HEK293 (cell line): Measurements from ENCODE around the gene BRF1.

ENCODE experiments used
- CTCF ChIA-PET: fragments of 350-600 bp; formaldehyde crosslinking; extraction: SDS; loops from one replicate; lab custom pipeline; 2021; ENCODE audit warnings: antibody characterized with exemption; lab: Yijun Ruan, JAX
- POLR2A ChIA-PET: fragments of 300-600 bp; formaldehyde crosslinking; extraction: SDS; loops from one replicate; lab custom pipeline; 2020; ENCODE audit warnings: antibody characterized with exemption, inconsistent platforms; lab: Yijun Ruan, JAX
- H3K27ac ChIP-seq: fragments of 200-500 bp; sonication (Bioruptor generic); 2 replicates; pipeline ENCODE4 v1.5.1; 2014; ENCODE audit warnings: low read depth, low read length, control low read depth, inconsistent platforms; ENCODE audit errors: extremely low read depth
- H3K36me3 ChIP-seq, 2 experiments: fragments of 200-500 bp in 1 of 2; sonication (Bioruptor generic) in 1 of 2; 1 replicate in 1 of 2; 2 replicates in 1 of 2; pipeline ENCODE4 v1.5.1; 2014 to 2017; ENCODE audit warnings: inconsistent platforms in 2 of 2, low read length in 2 of 2; ENCODE audit not compliant: control insufficient read depth in 2 of 2, insufficient read depth in 1 of 2
- H3K4me1 ChIP-seq: fragments of 200-500 bp; sonication (Bioruptor generic); 2 replicates; pipeline ENCODE4 v1.5.1; 2014; ENCODE audit warnings: mild to moderate bottlenecking, low read length, inconsistent platforms; ENCODE audit not compliant: control insufficient read depth, insufficient read depth
- H3K4me3 ChIP-seq: 2 replicates; pipeline ENCODE4 v1.5.1; 2011; ENCODE audit warnings: low read depth, mild to moderate bottlenecking, control low read depth, low read length, moderate library complexity
- H3K9me3 ChIP-seq: fragments of 200-500 bp; sonication (Bioruptor generic); 2 replicates; pipeline ENCODE4 v1.5.1; 2014; ENCODE audit warnings: low read depth, low read length, inconsistent platforms; ENCODE audit not compliant: control insufficient read depth, insufficient read depth
- FEZF1 ChIP-seq: fragments of 450-650 bp; formaldehyde crosslinking; IDR thresholded peaks from 2 replicates; pipeline ENCODE4 v1.5.1; 2016; ENCODE audit warnings: missing biosample characterization, missing genetic modification characterization
- HOXA7 ChIP-seq: sonication (generic); formaldehyde crosslinking; IDR thresholded peaks from 2 replicates; pipeline ENCODE4 v1.8.1; 2022; ENCODE audit warnings: missing genetic modification reagents, borderline replicate concordance
- OSR2 ChIP-seq: fragments of 450-650 bp; formaldehyde crosslinking; IDR thresholded peaks from 2 replicates; pipeline ENCODE4 v1.5.1; 2016; ENCODE audit warnings: missing biosample characterization, missing genetic modification characterization
- OVOL3 ChIP-seq: fragments of 450-650 bp; formaldehyde crosslinking; IDR thresholded peaks from 2 replicates; pipeline ENCODE4 v1.5.1; 2016; ENCODE audit warnings: missing biosample characterization, missing genetic modification characterization
- YY1 ChIP-seq: fragments of 450-650 bp; formaldehyde crosslinking; IDR thresholded peaks from 2 replicates; pipeline ENCODE4 v1.5.1; 2018; ENCODE audit warnings: missing biosample characterization, missing genetic modification characterization
- ZFHX2 ChIP-seq: fragments of 450-650 bp; formaldehyde crosslinking; conservative IDR thresholded peaks from 2 replicates; pipeline ENCODE4 v1.5.1; 2016; ENCODE audit warnings: missing biosample characterization, missing genetic modification characterization
- ZFP3 ChIP-seq: fragments of 450-650 bp; formaldehyde crosslinking; IDR thresholded peaks from 2 replicates; pipeline ENCODE4 v1.5.1; 2016; ENCODE audit warnings: low read depth, missing biosample characterization, missing genetic modification characterization
- ZNF121 ChIP-seq: fragments of 450-650 bp; formaldehyde crosslinking; IDR thresholded peaks from 2 replicates; pipeline ENCODE4 v1.5.1; 2016; ENCODE audit warnings: missing biosample characterization, missing genetic modification characterization
- ZNF16 ChIP-seq: fragments of 450-650 bp; formaldehyde crosslinking; IDR thresholded peaks from 2 replicates; pipeline ENCODE4 v1.5.1; 2016; ENCODE audit warnings: low read depth, missing biosample characterization, missing genetic modification characterization
- ZNF19 ChIP-seq: fragments of 450-650 bp; formaldehyde crosslinking; IDR thresholded peaks from 2 replicates; pipeline ENCODE4; 2016; ENCODE audit warnings: missing biosample characterization, missing genetic modification characterization, low read depth
- ZNF623 ChIP-seq: fragments of 450-650 bp; formaldehyde crosslinking; IDR thresholded peaks from 2 replicates; pipeline ENCODE4 v1.5.1; 2016; ENCODE audit warnings: missing biosample characterization, missing genetic modification characterization
- ZNF629 ChIP-seq: fragments of 450-650 bp; formaldehyde crosslinking; IDR thresholded peaks from 2 replicates; pipeline ENCODE4 v1.5.1; 2017; ENCODE audit warnings: missing biosample characterization, missing genetic modification characterization
- ZNF658 ChIP-seq: fragments of 450-650 bp; formaldehyde crosslinking; IDR thresholded peaks from 2 replicates; pipeline ENCODE4; 2016; ENCODE audit warnings: missing biosample characterization, missing genetic modification characterization
- ZNF830 ChIP-seq: fragments of 450-650 bp; IDR thresholded peaks from 2 replicates; pipeline ENCODE4 v1.5.0; 2018; ENCODE audit warnings: missing biosample characterization, missing genetic modification characterization, low read depth, mild to moderate bottlenecking, moderate library complexity
- TF ChIP-seq, protein P1 (sequence below): sonication (generic); formaldehyde crosslinking; IDR thresholded peaks from 2 replicates; pipeline ENCODE4 v1.8.1; 2022; ENCODE audit warnings: mild to moderate bottlenecking, moderate library complexity, missing genetic modification reagents
- TF ChIP-seq, protein P2 (sequence below): fragments of 450-650 bp; formaldehyde crosslinking; IDR thresholded peaks from 2 replicates; pipeline ENCODE4 v1.5.1; 2016; ENCODE audit warnings: missing biosample characterization, missing genetic modification characterization
- TF ChIP-seq, protein P3 (sequence below): IDR thresholded peaks from 2 replicates; pipeline ENCODE4 v1.6.1; 2011; ENCODE audit warnings: mild to moderate bottlenecking, low read depth, low read length, borderline replicate concordance
- TF ChIP-seq, protein P4 (sequence below): fragments of 450-650 bp; formaldehyde crosslinking; IDR thresholded peaks from 2 replicates; pipeline ENCODE4 v1.5.1; 2016; ENCODE audit warnings: missing biosample characterization, missing genetic modification characterization
- TF ChIP-seq, protein P5 (sequence below): fragments of 450-650 bp; formaldehyde crosslinking; conservative IDR thresholded peaks from 2 replicates; pipeline ENCODE4 v1.5.1; 2016; ENCODE audit warnings: low read depth, missing biosample characterization, missing genetic modification characterization
- TF ChIP-seq, protein P6 (sequence below): fragments of 450-650 bp; formaldehyde crosslinking; IDR thresholded peaks from 2 replicates; pipeline ENCODE4 v1.5.1; 2016; ENCODE audit warnings: missing biosample characterization, missing genetic modification characterization

The BRF1 gene

DNA sequence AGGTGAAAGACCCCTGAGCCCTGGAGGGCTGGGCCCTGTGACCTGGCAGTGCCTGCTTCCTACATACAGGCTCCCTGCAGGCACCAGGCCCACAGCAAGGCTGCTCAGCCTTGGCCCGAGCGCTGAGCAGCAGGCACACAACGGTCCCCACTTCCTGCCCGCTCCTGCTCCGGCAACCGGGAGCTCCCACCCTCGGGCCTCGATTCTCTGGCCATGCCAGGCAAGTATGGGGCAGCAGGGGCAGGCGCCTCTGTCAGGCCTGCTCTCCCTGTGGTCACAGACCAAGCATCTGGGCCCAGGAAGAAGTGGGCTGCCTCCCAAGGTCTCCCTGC, 89.1 kb downstream of the BRF1 start (continued):
- TF ChIP-seq, protein P1, sequence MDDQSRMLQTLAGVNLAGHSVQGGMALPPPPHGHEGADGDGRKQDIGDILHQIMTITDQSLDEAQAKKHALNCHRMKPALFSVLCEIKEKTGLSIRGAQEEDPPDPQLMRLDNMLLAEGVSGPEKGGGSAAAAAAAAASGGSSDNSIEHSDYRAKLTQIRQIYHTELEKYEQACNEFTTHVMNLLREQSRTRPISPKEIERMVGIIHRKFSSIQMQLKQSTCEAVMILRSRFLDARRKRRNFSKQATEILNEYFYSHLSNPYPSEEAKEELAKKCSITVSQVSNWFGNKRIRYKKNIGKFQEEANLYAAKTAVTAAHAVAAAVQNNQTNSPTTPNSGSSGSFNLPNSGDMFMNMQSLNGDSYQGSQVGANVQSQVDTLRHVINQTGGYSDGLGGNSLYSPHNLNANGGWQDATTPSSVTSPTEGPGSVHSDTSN (CRISPR knock-in tag), result no peak
- TF ChIP-seq, protein P2, sequence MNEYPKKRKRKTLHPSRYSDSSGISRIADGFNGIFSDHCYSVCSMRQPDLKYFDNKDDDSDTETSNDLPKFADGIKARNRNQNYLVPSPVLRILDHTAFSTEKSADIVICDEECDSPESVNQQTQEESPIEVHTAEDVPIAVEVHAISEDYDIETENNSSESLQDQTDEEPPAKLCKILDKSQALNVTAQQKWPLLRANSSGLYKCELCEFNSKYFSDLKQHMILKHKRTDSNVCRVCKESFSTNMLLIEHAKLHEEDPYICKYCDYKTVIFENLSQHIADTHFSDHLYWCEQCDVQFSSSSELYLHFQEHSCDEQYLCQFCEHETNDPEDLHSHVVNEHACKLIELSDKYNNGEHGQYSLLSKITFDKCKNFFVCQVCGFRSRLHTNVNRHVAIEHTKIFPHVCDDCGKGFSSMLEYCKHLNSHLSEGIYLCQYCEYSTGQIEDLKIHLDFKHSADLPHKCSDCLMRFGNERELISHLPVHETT (tag by site-specific recombination), result no peak
- TF ChIP-seq ZNF830 (tag by site-specific recombination) (no peak), ZNF121 (tag by site-specific recombination) (no peak), OVOL3 (no peak)

- no peak overlapping the region for H3K27ac ChIP-seq
- CTCF ChIA-PET, result no interaction called here
- POLR2A ChIA-PET, result no interaction called here
- TF ChIP-seq, protein P3, sequence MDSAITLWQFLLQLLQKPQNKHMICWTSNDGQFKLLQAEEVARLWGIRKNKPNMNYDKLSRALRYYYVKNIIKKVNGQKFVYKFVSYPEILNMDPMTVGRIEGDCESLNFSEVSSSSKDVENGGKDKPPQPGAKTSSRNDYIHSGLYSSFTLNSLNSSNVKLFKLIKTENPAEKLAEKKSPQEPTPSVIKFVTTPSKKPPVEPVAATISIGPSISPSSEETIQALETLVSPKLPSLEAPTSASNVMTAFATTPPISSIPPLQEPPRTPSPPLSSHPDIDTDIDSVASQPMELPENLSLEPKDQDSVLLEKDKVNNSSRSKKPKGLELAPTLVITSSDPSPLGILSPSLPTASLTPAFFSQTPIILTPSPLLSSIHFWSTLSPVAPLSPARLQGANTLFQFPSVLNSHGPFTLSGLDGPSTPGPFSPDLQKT, result no peak
- TF ChIP-seq FEZF1 (tag by site-specific recombination) (no peak), ZNF16 (tag by site-specific recombination) (no peak)
- peaks cover 0 to 44% of the 10 kb centered on the region in 2 experiments; a peak in 1 of 3 replicates for H3K36me3 ChIP-seq
- no peaks in the 10 kb centered on the region for H3K4me1 ChIP-seq
- no peaks in the 10 kb centered on the region for H3K9me3 ChIP-seq
- H3K4me3 ChIP-seq, result no peak overlapping the region
Observed at GRCh38 chr14:105211086-105211757, 89.6 kb downstream of the BRF1 start.

- Histone ChIP-seq H3K4me3 (no peak overlapping the region), H3K27ac (no peak overlapping the region), H3K9me3 (no peaks in the 10 kb centered on the region), H3K4me1 (no peaks in the 10 kb centered on the region), H3K36me3 (peaks cover 0 to 36% of the 10 kb centered on the region in 2 experiments; a peak in 1 of 3 replicates)
- POLR2A ChIA-PET, result no interaction called here
- CTCF ChIA-PET, result no interaction called here
- no peak for TF ChIP-seq ZFP3 (tag by site-specific recombination)
- no peak for TF ChIP-seq ZNF629 (tag by site-specific recombination)
- TF ChIP-seq, protein P4, sequence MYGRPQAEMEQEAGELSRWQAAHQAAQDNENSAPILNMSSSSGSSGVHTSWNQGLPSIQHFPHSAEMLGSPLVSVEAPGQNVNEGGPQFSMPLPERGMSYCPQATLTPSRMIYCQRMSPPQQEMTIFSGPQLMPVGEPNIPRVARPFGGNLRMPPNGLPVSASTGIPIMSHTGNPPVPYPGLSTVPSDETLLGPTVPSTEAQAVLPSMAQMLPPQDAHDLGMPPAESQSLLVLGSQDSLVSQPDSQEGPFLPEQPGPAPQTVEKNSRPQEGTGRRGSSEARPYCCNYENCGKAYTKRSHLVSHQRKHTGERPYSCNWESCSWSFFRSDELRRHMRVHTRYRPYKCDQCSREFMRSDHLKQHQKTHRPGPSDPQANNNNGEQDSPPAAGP (tag by site-specific recombination), result no peak
- no peak for TF ChIP-seq YY1
- TF ChIP-seq, protein P5, sequence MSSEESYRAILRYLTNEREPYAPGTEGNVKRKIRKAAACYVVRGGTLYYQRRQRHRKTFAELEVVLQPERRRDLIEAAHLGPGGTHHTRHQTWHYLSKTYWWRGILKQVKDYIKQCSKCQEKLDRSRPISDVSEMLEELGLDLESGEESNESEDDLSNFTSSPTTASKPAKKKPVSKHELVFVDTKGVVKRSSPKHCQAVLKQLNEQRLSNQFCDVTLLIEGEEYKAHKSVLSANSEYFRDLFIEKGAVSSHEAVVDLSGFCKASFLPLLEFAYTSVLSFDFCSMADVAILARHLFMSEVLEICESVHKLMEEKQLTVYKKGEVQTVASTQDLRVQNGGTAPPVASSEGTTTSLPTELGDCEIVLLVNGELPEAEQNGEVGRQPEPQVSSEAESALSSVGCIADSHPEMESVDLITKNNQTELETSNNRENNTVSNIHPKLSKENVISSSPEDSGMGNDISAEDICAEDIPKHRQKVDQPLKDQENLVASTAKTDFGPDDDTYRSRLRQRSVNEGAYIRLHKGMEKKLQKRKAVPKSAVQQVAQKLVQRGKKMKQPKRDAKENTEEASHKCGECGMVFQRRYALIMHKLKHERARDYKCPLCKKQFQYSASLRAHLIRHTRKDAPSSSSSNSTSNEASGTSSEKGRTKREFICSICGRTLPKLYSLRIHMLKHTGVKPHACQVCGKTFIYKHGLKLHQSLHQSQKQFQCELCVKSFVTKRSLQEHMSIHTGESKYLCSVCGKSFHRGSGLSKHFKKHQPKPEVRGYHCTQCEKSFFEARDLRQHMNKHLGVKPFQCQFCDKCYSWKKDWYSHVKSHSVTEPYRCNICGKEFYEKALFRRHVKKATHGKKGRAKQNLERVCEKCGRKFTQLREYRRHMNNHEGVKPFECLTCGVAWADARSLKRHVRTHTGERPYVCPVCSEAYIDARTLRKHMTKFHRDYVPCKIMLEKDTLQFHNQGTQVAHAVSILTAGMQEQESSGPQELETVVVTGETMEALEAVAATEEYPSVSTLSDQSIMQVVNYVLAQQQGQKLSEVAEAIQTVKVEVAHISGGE, result no peak
- TF ChIP-seq HOXA7, result no peak
- no peak for TF ChIP-seq ZFHX2
- TF ChIP-seq OSR2, result no peak
- TF ChIP-seq ZNF19 (tag by site-specific recombination), result no peak
- TF ChIP-seq ZNF623, result no peak
- TF ChIP-seq ZNF658 (tag by site-specific recombination), result no peak
- TF ChIP-seq FEZF1 (tag by site-specific recombination), result no peak
- TF ChIP-seq, protein P6, sequence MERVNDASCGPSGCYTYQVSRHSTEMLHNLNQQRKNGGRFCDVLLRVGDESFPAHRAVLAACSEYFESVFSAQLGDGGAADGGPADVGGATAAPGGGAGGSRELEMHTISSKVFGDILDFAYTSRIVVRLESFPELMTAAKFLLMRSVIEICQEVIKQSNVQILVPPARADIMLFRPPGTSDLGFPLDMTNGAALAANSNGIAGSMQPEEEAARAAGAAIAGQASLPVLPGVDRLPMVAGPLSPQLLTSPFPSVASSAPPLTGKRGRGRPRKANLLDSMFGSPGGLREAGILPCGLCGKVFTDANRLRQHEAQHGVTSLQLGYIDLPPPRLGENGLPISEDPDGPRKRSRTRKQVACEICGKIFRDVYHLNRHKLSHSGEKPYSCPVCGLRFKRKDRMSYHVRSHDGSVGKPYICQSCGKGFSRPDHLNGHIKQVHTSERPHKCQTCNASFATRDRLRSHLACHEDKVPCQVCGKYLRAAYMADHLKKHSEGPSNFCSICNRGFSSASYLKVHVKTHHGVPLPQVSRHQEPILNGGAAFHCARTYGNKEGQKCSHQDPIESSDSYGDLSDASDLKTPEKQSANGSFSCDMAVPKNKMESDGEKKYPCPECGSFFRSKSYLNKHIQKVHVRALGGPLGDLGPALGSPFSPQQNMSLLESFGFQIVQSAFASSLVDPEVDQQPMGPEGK (tag by site-specific recombination), result no peak
Observed at GRCh38 chr14:105210266-105211025, 90.4 kb downstream of the BRF1 start.
